Mesothelial cell of epicardium (in vitro differentiated cells): ENCODE data around the gene ARHGAP25. TPM values are rescaled to one million over a fixed set of nuclear protein-coding genes. Genes with fewer than 3 reads are reported as not detected.

Experiments used
- DNase-seq, 2 experiments: peaks; one replicate each; pipeline ENCODE4 v3.0.0; 2021; ENCODE audit warnings: low spot score in 2 of 2; ENCODE audit not compliant: unreplicated experiment in 2 of 2
- H3K27ac Mint-ChIP-seq: 2 replicates; pipeline ENCODE4 v1.8.0; 2021; ENCODE audit warnings: mixed read lengths
- H3K27me3 Mint-ChIP-seq: 2 replicates; pipeline ENCODE4 v1.8.0; 2021; ENCODE audit warnings: low read depth, mixed read lengths
- H3K36me3 Mint-ChIP-seq: 2 replicates; pipeline ENCODE4 v1.8.0; 2021; ENCODE audit warnings: mixed read lengths
- H3K4me1 Mint-ChIP-seq: 2 replicates; pipeline ENCODE4 v1.8.0; 2021; ENCODE audit warnings: mixed read lengths
- H3K4me3 Mint-ChIP-seq: 2 replicates; pipeline ENCODE4 v1.8.0; 2021; ENCODE audit warnings: mild to moderate bottlenecking, moderate library complexity, mixed read lengths
- H3K9me3 Mint-ChIP-seq: 2 replicates; pipeline ENCODE4 v1.8.0; 2021; ENCODE audit warnings: mixed read lengths
- total RNA-seq: library from RNA; stranded (reverse); gene quantifications from 3 replicates; pipeline ENCODE4 v1.2.1, GENCODE V29; 2021
- TF ChIP-seq, protein P1 (sequence below): fragments of 200-600 bp; sonication (generic); IDR thresholded peaks from one replicate; pipeline ENCODE4 v1.5.0; 2021; ENCODE audit warnings: antibody characterized with exemption; ENCODE audit not compliant: unreplicated experiment

ARHGAP25 gene
- total RNA-seq, 1 donor from 2014 or later, result 1.4 TPM

DNA sequence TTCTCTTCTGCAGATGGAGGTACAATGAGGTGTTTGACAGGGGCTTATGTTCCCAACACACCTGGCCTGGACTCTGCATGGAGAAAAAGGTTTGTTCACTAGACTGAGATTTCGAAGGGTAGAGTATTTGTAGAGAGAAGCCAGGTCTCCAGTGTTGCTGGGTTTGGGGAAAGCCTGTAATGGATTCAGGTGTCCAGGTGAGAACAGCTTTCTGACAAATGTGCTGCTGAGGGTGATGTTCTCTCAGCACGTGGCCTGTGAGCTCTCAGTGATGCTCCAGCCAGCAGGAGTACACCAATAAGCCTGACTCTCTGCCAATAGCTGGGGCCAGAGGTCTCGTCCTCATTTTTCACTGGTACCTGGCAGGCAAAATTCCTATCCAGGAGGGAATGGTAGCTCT is 43.8 kb upstream of the ARHGAP25 start:
- Mint-ChIP-seq H3K4me1 (peaks cover 38% of the 10 kb centered on the region), H3K4me3 (no peak overlapping the region), H3K36me3 (no peaks in the 10 kb centered on the region), H3K27me3 (peaks cover 3% of the 10 kb centered on the region), H3K9me3 (no peaks in the 10 kb centered on the region), H3K27ac (no peak overlapping the region)
- TF ChIP-seq, protein P1, sequence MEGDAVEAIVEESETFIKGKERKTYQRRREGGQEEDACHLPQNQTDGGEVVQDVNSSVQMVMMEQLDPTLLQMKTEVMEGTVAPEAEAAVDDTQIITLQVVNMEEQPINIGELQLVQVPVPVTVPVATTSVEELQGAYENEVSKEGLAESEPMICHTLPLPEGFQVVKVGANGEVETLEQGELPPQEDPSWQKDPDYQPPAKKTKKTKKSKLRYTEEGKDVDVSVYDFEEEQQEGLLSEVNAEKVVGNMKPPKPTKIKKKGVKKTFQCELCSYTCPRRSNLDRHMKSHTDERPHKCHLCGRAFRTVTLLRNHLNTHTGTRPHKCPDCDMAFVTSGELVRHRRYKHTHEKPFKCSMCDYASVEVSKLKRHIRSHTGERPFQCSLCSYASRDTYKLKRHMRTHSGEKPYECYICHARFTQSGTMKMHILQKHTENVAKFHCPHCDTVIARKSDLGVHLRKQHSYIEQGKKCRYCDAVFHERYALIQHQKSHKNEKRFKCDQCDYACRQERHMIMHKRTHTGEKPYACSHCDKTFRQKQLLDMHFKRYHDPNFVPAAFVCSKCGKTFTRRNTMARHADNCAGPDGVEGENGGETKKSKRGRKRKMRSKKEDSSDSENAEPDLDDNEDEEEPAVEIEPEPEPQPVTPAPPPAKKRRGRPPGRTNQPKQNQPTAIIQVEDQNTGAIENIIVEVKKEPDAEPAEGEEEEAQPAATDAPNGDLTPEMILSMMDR, result no peak
- no peak for DNase-seq

DNA sequence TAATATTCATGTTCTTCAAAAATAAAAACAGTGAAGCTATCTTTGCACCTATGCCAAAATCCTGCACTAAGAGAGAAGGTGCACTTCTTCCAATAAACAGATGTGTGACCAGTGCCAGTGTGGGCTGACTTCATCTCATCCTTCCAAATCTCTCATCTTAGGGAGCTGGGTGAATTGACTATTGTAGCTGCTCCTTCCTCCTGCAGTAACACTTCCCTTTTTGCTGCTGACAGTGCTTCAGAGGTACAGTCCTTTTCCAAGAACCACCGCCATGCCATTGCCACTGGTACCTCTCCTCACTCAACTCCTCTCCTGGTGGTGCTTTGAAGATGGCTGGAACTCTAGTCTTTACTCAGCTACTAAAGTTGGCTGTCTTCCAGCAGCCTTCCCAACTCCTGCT is 42.1 kb upstream of the ARHGAP25 start:
- peaks cover 3% of the 10 kb centered on the region for H3K27me3 Mint-ChIP-seq
- H3K9me3 Mint-ChIP-seq, result peaks cover 4% of the 10 kb centered on the region
- no peak for DNase-seq
- H3K4me1 Mint-ChIP-seq, result peaks cover 38% of the 10 kb centered on the region
- TF ChIP-seq, protein P1, result no peak
- no peak overlapping the region for H3K27ac Mint-ChIP-seq
- no peaks in the 10 kb centered on the region for H3K36me3 Mint-ChIP-seq
- H3K4me3 Mint-ChIP-seq, result no peak overlapping the region

DNA sequence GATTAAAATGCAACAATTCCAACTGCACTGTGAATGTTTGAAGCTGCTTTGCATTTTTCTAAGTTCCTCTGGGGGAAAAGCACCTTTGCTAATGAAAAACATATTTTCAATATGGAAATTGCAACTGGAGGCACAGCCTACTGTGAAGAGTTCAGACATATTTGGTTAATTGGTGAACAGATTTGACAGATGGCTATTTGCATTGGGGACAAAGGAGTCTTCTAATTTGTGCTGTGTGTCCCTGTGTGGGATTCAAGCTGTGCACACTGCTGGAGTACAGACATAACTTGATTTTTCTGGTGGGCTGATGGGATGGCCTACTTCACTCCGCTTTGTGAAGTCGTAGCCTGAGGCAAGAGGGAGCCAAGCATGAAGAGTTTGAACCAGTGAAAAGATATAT is 40.7 kb upstream of the ARHGAP25 start:
- Mint-ChIP-seq H3K4me3 (no peak overlapping the region), H3K9me3 (peaks cover 8% of the 10 kb centered on the region), H3K27me3 (peaks cover 3% of the 10 kb centered on the region), H3K4me1 (peaks cover 36% of the 10 kb centered on the region), H3K27ac (peak overlapping the region; percentile 75), H3K36me3 (no peaks in the 10 kb centered on the region)
- TF ChIP-seq, protein P1, result no peak
- DNase-seq, result no peak

DNA sequence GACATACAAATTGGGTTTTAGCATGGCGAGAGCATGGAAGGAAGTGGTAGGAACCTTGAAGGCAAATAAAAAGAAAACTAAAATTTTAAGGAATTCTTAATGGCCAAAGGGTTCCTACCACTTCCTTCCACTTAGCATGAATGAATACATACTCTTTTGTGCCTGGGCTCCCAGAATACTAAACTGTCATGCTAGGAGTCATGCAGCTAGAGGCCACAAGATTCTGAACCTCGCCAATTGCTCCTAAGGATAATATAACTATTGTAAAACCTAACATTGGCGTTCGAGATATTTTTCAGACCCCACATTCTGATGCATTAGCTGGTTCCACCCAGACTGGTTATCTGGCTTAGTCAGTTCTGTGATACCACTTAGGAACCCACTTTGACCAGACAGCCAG is 38.6 kb upstream of the ARHGAP25 start:
- DNase-seq, result no peak
- Mint-ChIP-seq H3K9me3 (peaks cover 19% of the 10 kb centered on the region), H3K4me1 (peaks cover 22% of the 10 kb centered on the region), H3K27me3 (peaks cover 3% of the 10 kb centered on the region), H3K36me3 (no peaks in the 10 kb centered on the region), H3K4me3 (no peak overlapping the region), H3K27ac (no peak overlapping the region)
- TF ChIP-seq, protein P1, result no peak

DNA sequence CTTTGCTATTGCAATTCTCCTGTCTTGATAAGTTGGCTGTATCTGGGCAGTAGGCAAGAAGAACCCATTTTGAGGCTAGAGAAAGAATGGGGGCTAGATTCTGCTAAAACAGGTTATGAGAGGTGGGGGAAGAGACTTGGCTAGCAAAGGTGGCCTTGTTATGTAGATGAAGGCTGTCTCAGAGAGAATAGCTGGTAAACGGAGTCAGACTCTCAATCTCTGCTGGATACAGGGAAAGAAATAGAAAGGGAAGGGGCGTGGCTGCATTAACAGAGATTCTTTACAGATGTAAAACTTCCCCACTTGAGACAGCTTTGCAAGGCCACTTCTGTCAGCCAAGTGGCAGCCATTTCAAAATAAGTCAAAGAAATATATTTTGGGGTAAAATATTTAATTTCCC is 38.1 kb upstream of the ARHGAP25 start:
- Mint-ChIP-seq H3K27me3 (peaks cover 3% of the 10 kb centered on the region), H3K27ac (no peak overlapping the region), H3K4me3 (no peak overlapping the region), H3K9me3 (peaks cover 19% of the 10 kb centered on the region), H3K36me3 (no peaks in the 10 kb centered on the region), H3K4me1 (peaks cover 22% of the 10 kb centered on the region)
- no peak for DNase-seq
- TF ChIP-seq, protein P1, result no peak
